HEK293 (cell line): ENCODE results near the gene KRT7.

Experiments
- CTCF ChIA-PET: fragments of 350-600 bp; formaldehyde crosslinking; extraction: SDS; loops from one replicate; lab custom pipeline; 2021; ENCODE audit warnings: antibody characterized with exemption; lab: Yijun Ruan, JAX
- POLR2A ChIA-PET: fragments of 300-600 bp; formaldehyde crosslinking; extraction: SDS; loops from one replicate; lab custom pipeline; 2020; ENCODE audit warnings: antibody characterized with exemption, inconsistent platforms; lab: Yijun Ruan, JAX
- H3K27ac ChIP-seq: fragments of 200-500 bp; sonication (Bioruptor generic); 2 replicates; pipeline ENCODE4 v1.5.1; 2014; ENCODE audit warnings: low read depth, low read length, control low read depth, inconsistent platforms; ENCODE audit errors: extremely low read depth
- H3K36me3 ChIP-seq, 2 experiments: fragments of 200-500 bp in 1 of 2; sonication (Bioruptor generic) in 1 of 2; 1 replicate in 1 of 2; 2 replicates in 1 of 2; pipeline ENCODE4 v1.5.1; 2014 to 2017; ENCODE audit warnings: inconsistent platforms in 2 of 2, low read length in 2 of 2; ENCODE audit not compliant: control insufficient read depth in 2 of 2, insufficient read depth in 1 of 2
- H3K4me1 ChIP-seq: fragments of 200-500 bp; sonication (Bioruptor generic); 2 replicates; pipeline ENCODE4 v1.5.1; 2014; ENCODE audit warnings: mild to moderate bottlenecking, low read length, inconsistent platforms; ENCODE audit not compliant: control insufficient read depth, insufficient read depth
- H3K4me3 ChIP-seq: 2 replicates; pipeline ENCODE4 v1.5.1; 2011; ENCODE audit warnings: low read depth, mild to moderate bottlenecking, control low read depth, low read length, moderate library complexity
- H3K9me3 ChIP-seq: fragments of 200-500 bp; sonication (Bioruptor generic); 2 replicates; pipeline ENCODE4 v1.5.1; 2014; ENCODE audit warnings: low read depth, low read length, inconsistent platforms; ENCODE audit not compliant: control insufficient read depth, insufficient read depth
- ATF2 ChIP-seq: fragments of 450-650 bp; formaldehyde crosslinking; IDR thresholded peaks from 2 replicates; pipeline ENCODE4 v1.5.1; 2016; ENCODE audit warnings: missing biosample characterization, missing genetic modification characterization, low read depth
- BCL11A ChIP-seq: fragments of 450-650 bp; formaldehyde crosslinking; IDR thresholded peaks from 2 replicates; pipeline ENCODE4 v1.5.1; 2016; ENCODE audit warnings: low read depth, missing biosample characterization, missing genetic modification characterization
- FEZF1 ChIP-seq: fragments of 450-650 bp; formaldehyde crosslinking; IDR thresholded peaks from 2 replicates; pipeline ENCODE4 v1.5.1; 2016; ENCODE audit warnings: missing biosample characterization, missing genetic modification characterization
- GLIS2 ChIP-seq: fragments of 450-650 bp; formaldehyde crosslinking; IDR thresholded peaks from 2 replicates; pipeline ENCODE4 v1.5.1; 2016; ENCODE audit warnings: missing biosample characterization, missing genetic modification characterization
- KLF1 ChIP-seq: fragments of 450-650 bp; formaldehyde crosslinking; IDR thresholded peaks from 2 replicates; pipeline ENCODE4 v1.5.1; 2016; ENCODE audit warnings: missing biosample characterization, missing genetic modification characterization
- KLF7 ChIP-seq: fragments of 450-650 bp; formaldehyde crosslinking; IDR thresholded peaks from 2 replicates; pipeline ENCODE4 v1.5.1; 2016; ENCODE audit warnings: missing biosample characterization, missing genetic modification characterization, borderline replicate concordance
- KLF8 ChIP-seq: fragments of 450-650 bp; formaldehyde crosslinking; IDR thresholded peaks from 2 replicates; pipeline ENCODE4 v1.5.1; 2016; ENCODE audit warnings: missing biosample characterization, missing genetic modification characterization
- OSR2 ChIP-seq: fragments of 450-650 bp; formaldehyde crosslinking; IDR thresholded peaks from 2 replicates; pipeline ENCODE4 v1.5.1; 2016; ENCODE audit warnings: missing biosample characterization, missing genetic modification characterization
- OVOL3 ChIP-seq: fragments of 450-650 bp; formaldehyde crosslinking; IDR thresholded peaks from 2 replicates; pipeline ENCODE4 v1.5.1; 2016; ENCODE audit warnings: missing biosample characterization, missing genetic modification characterization
- SP7 ChIP-seq: fragments of 450-650 bp; formaldehyde crosslinking; IDR thresholded peaks from 2 replicates; pipeline ENCODE4 v1.5.1; 2016; ENCODE audit warnings: missing biosample characterization, missing genetic modification characterization
- TCF7L2 ChIP-seq: IDR thresholded peaks from 2 replicates; pipeline ENCODE4 v1.6.1; 2011; ENCODE audit warnings: low read depth, mild to moderate bottlenecking, inconsistent platforms, low read length, moderate library complexity, borderline replicate concordance
- ZBTB1 ChIP-seq: fragments of 450-650 bp; formaldehyde crosslinking; IDR thresholded peaks from 2 replicates; pipeline ENCODE4 v1.5.1; 2016; ENCODE audit warnings: missing biosample characterization, missing genetic modification characterization
- ZBTB10 ChIP-seq: fragments of 450-650 bp; formaldehyde crosslinking; IDR thresholded peaks from 2 replicates; pipeline ENCODE4 v1.5.1; 2016; ENCODE audit warnings: missing biosample characterization, missing genetic modification characterization
- ZBTB17 ChIP-seq: fragments of 450-650 bp; formaldehyde crosslinking; IDR thresholded peaks from 2 replicates; pipeline ENCODE4 v1.5.1; 2016; ENCODE audit warnings: missing biosample characterization, missing genetic modification characterization
- ZBTB6 ChIP-seq: fragments of 450-650 bp; formaldehyde crosslinking; IDR thresholded peaks from 2 replicates; pipeline ENCODE4 v1.5.1; 2017; ENCODE audit warnings: missing biosample characterization, missing genetic modification characterization
- ZIC2 ChIP-seq: fragments of 450-650 bp; formaldehyde crosslinking; IDR thresholded peaks from 2 replicates; pipeline ENCODE4 v1.5.1; 2016; ENCODE audit warnings: missing biosample characterization, missing genetic modification characterization
- ZNF148 ChIP-seq: fragments of 450-650 bp; formaldehyde crosslinking; IDR thresholded peaks from 2 replicates; pipeline ENCODE4 v1.5.0; 2017; ENCODE audit warnings: missing biosample characterization, missing genetic modification characterization, borderline replicate concordance
- ZNF223 ChIP-seq: fragments of 450-650 bp; formaldehyde crosslinking; IDR thresholded peaks from 2 replicates; pipeline ENCODE4 v1.5.1; 2016; ENCODE audit warnings: missing biosample characterization, missing genetic modification characterization
- ZNF37A ChIP-seq: fragments of 450-650 bp; IDR thresholded peaks from 2 replicates; pipeline ENCODE4 v1.5.1; 2018; ENCODE audit warnings: missing biosample characterization, missing genetic modification characterization
- ZNF398 ChIP-seq: fragments of 450-650 bp; formaldehyde crosslinking; IDR thresholded peaks from 2 replicates; pipeline ENCODE4 v1.5.1; 2017; ENCODE audit warnings: missing biosample characterization, missing genetic modification characterization
- ZNF558 ChIP-seq: fragments of 450-650 bp; formaldehyde crosslinking; IDR thresholded peaks from 2 replicates; pipeline ENCODE4 v1.5.1; 2016; ENCODE audit warnings: missing biosample characterization, missing genetic modification characterization
- ZNF580 ChIP-seq: fragments of 450-650 bp; formaldehyde crosslinking; IDR thresholded peaks from 2 replicates; pipeline ENCODE4 v1.5.1; 2016; ENCODE audit warnings: missing biosample characterization, missing genetic modification characterization
- ZNF624 ChIP-seq: fragments of 450-650 bp; formaldehyde crosslinking; IDR thresholded peaks from 2 replicates; pipeline ENCODE4 v1.5.1; 2017; ENCODE audit warnings: missing biosample characterization, missing genetic modification characterization
- ZNF701 ChIP-seq: fragments of 450-650 bp; formaldehyde crosslinking; IDR thresholded peaks from 2 replicates; pipeline ENCODE4 v1.5.1; 2016; ENCODE audit warnings: missing biosample characterization, missing genetic modification characterization
- ZNF843 ChIP-seq: fragments of 450-650 bp; formaldehyde crosslinking; IDR thresholded peaks from 2 replicates; pipeline ENCODE4 v1.5.1; 2016; ENCODE audit warnings: missing biosample characterization, missing genetic modification characterization
- ZSCAN30 ChIP-seq: fragments of 450-650 bp; IDR thresholded peaks from 2 replicates; pipeline ENCODE4 v1.5.1; 2018; ENCODE audit warnings: missing biosample characterization, mild to moderate bottlenecking, missing genetic modification characterization, moderate library complexity
- ZXDB ChIP-seq: fragments of 450-650 bp; formaldehyde crosslinking; IDR thresholded peaks from 2 replicates; pipeline ENCODE4 v1.5.1; 2016; ENCODE audit warnings: missing biosample characterization, missing genetic modification characterization

The KRT7 gene

GRCh38 chr12:52191841-52192791 lies 40.9 kb upstream of the KRT7 start, which contains the start of gene KRT80:
KRT80 (minus strand) TSS chr12:52192014; CDS start chr12:52191902, 112 bp downstream.
- Histone ChIP-seq H3K4me3 (peak within 1 kb of the TSS; percentile 6), H3K36me3 (no peaks in the 10 kb centered on the region), H3K4me1 (peaks cover 2% of the 10 kb centered on the region; the same call in 1 of the 2 replicates), H3K27ac (no peak within 1 kb of the TSS), H3K9me3 (no peaks in the 10 kb centered on the region)
- ChIA-PET POLR2A (interaction anchor here (0.6 to 2.3 kb wide), 19 partner anchors 8 to 694 kb away, joined by 3 to 19 read pairs (median 4); no protein-coding TSS in a partner anchor), CTCF (interaction anchor here (0.6 to 5.7 kb wide), 9 partner anchors 10 to 608 kb away, joined by 3 to 53 read pairs (median 8); no protein-coding TSS in a partner anchor)
- TF ChIP-seq TCF7L2 (no peak), GLIS2 (tag by site-specific recombination) (peak; percentile 82), ZNF701 (tag by site-specific recombination) (no peak), ZNF223 (tag by site-specific recombination) (0 out of 2 replicates have a peak, but pooled peaks have one; percentile 14), ZBTB6 (peak; percentile 74), SP7 (tag by site-specific recombination) (peak; percentile 85), ZNF624 (tag by site-specific recombination) (no peak), ZXDB (tag by site-specific recombination) (peak; percentile 70; the same call in 1 of the 2 replicates), KLF1 (tag by site-specific recombination) (peak; percentile 48), ZNF843 (tag by site-specific recombination) (peak; percentile 64), OVOL3 (tag by site-specific recombination) (no peak), KLF7 (tag by site-specific recombination) (no peak), ZNF398 (peak; percentile 97), ZNF558 (tag by site-specific recombination) (peak; percentile 59), BCL11A (tag by site-specific recombination) (peak; percentile 81), ZNF37A (tag by site-specific recombination) (no peak), ZIC2 (0 out of 2 replicates have a peak, but pooled peaks have one; percentile 14), ZBTB17 (tag by site-specific recombination) (peak; percentile 62), ZNF580 (tag by site-specific recombination) (0 out of 2 replicates have a peak, but pooled peaks have one; percentile 23), ZNF148 (tag by site-specific recombination) (no peak), OSR2 (peak; percentile 32; the same call in 1 of the 2 replicates), ZBTB1 (tag by site-specific recombination) (peak; percentile 17; the same call in 1 of the 2 replicates), ATF2 (tag by site-specific recombination) (0 out of 2 replicates have a peak, but pooled peaks have one; percentile 14), ZBTB10 (tag by site-specific recombination) (peak; percentile 80), ZSCAN30 (tag by site-specific recombination) (0 out of 2 replicates have a peak, but pooled peaks have one; percentile 9), FEZF1 (tag by site-specific recombination) (peak; percentile 68), KLF8 (peak; percentile 66; the same call in 1 of the 2 replicates)
